ENCODE data around the gene ENTPD6. TPM values are rescaled to one million over a fixed set of nuclear protein-coding genes. Genes with fewer than 3 reads are reported as not detected.

The ENTPD6 gene
- total RNA-seq, 1 donor from 2014 or later = 43.0 TPM

DNA sequence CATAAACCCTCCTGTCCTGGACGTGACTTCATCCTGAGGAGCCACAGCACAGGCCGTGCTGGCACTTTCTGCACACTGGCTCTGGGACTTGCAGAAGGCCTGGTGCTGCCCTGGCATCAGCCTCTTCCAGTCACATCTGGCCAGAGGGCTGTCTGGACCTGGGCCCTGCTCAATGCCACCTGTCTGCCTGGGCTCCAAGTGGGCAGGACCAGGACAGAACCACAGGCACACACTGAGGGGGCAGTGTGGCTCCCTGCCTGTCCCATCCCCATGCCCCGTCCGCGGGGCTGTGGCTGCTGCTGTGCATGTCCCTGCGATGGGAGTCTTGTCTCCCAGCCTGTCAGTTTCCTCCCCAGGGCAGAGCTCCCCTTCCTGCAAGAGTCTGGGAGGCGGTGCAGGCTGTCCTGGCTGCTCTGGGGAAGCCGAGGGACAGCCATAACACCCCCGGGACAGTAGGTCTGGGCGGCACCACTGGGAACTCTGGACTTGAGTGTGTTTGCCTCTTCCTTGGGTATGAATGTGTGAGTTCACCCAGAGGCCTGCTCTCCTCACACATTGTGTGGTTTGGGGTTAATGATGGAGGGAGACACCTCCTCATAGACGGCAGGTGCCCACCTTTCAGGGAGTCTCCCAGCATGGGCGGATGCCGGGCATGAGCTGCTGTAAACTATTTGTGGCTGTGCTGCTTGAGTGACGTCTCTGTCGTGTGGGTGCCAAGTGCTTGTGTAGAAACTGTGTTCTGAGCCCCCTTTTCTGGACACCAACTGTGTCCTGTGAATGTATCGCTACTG, 30.3 kb downstream of the ENTPD6 start:
- Mint-ChIP-seq H3K27me3 (ENCODE audit: unreplicated experiment) (peaks cover 5% of the 10 kb centered on the region), H3K4me3 (ENCODE audit: unreplicated experiment) (no peak overlapping the region), H3K36me3 (ENCODE audit: low read depth, unreplicated experiment) (no peaks in the 10 kb centered on the region), H3K9me3 (ENCODE audit: unreplicated experiment) (no peaks in the 10 kb centered on the region), H3K4me1 (ENCODE audit: unreplicated experiment) (peaks cover 9% of the 10 kb centered on the region), H3K27ac (ENCODE audit: unreplicated experiment) (no peak overlapping the region)
- no peak for DNase-seq (ENCODE audit: low spot score)
- TF ChIP-seq, protein P1, sequence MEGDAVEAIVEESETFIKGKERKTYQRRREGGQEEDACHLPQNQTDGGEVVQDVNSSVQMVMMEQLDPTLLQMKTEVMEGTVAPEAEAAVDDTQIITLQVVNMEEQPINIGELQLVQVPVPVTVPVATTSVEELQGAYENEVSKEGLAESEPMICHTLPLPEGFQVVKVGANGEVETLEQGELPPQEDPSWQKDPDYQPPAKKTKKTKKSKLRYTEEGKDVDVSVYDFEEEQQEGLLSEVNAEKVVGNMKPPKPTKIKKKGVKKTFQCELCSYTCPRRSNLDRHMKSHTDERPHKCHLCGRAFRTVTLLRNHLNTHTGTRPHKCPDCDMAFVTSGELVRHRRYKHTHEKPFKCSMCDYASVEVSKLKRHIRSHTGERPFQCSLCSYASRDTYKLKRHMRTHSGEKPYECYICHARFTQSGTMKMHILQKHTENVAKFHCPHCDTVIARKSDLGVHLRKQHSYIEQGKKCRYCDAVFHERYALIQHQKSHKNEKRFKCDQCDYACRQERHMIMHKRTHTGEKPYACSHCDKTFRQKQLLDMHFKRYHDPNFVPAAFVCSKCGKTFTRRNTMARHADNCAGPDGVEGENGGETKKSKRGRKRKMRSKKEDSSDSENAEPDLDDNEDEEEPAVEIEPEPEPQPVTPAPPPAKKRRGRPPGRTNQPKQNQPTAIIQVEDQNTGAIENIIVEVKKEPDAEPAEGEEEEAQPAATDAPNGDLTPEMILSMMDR (IDR thresholded peaks at IDR 0.05; ENCODE audit: unreplicated experiment) = no peak

DNA sequence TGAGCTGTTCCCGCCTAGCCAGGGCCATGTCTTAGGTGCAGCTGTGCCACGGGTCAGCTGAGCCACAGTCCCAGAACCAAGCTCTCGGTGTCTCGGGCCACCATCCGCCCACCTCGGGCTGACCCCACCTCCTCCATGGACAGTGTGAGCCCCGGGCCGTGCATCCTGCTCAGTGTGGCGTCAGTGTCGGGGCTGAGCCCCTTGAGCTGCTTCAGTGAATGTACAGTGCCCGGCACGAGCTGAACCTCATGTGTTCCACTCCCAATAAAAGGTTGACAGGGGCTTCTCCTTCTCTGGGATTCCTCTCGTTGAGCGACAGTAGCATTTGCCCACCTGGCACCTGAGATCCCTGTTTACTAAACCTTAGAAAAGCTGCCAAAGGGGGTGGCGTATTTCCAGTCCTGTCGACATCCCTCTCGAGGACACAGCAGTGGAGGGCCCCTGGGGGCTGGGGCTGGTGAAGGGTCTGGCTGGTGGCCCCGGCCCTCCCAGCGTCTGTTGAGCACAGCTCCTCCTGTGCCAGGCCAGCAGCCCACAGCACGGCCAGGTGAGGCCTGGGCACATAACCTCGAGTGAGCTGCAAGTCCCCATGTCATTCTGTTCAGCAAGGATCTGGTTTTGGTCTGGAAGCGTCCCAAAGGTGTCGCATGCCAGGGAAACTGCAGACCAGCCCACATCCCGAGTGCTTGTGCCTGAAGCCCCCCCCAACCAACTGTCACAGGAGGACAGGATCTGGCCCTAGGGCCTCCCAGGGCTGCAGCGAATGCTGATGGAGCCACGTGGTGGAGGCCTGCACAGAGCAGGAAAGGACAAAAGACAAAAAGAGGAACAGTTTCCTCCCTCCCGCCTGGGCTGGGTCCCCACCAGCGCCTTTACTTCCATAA, 31.2 kb downstream of the ENTPD6 start:
- no peak overlapping the region for H3K4me3 Mint-ChIP-seq (ENCODE audit: unreplicated experiment)
- no peaks in the 10 kb centered on the region for H3K9me3 Mint-ChIP-seq (ENCODE audit: unreplicated experiment)
- H3K27me3 Mint-ChIP-seq (ENCODE audit: unreplicated experiment) = peaks cover 5% of the 10 kb centered on the region
- H3K36me3 Mint-ChIP-seq (ENCODE audit: low read depth, unreplicated experiment) = no peaks in the 10 kb centered on the region
- TF ChIP-seq, protein P1 (IDR thresholded peaks at IDR 0.05; ENCODE audit: unreplicated experiment) = no peak
- peak overlapping the region; percentile 72 for H3K27ac Mint-ChIP-seq (ENCODE audit: unreplicated experiment)
- H3K4me1 Mint-ChIP-seq (ENCODE audit: unreplicated experiment) = peaks cover 9% of the 10 kb centered on the region
- DNase-seq (ENCODE audit: low spot score) = no peak

DNA sequence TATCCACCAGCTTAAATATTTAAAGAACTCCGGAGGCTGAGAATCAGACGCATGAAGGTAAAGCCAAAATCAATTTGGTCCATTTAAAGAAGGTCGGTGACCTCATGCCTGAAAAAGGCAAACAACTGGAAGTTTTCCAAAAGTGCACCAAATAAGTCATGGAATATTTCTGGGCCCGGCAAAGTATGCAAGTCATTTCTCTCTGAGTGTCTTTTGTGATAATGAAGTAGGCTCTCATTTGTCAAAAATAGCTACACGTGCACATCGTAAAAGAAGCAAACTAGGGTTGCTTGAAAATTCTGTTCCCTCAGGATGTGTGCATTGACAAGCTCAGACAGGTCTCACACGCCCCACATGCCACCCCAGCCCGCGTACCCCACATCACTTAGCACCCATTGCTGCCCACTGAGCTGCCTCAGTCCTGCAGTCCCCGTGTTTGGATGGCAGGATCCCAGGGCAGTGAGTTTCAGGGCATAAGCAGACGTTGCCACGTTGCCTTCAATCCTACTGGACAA, 31.9 kb downstream of the ENTPD6 start:
- no peak for DNase-seq (ENCODE audit: low spot score)
- peaks cover 5% of the 10 kb centered on the region for H3K27me3 Mint-ChIP-seq (ENCODE audit: unreplicated experiment)
- peak overlapping the region; percentile 72 for H3K27ac Mint-ChIP-seq (ENCODE audit: unreplicated experiment)
- no peaks in the 10 kb centered on the region for H3K9me3 Mint-ChIP-seq (ENCODE audit: unreplicated experiment)
- H3K4me1 Mint-ChIP-seq (ENCODE audit: unreplicated experiment) = peaks cover 9% of the 10 kb centered on the region
- H3K36me3 Mint-ChIP-seq (ENCODE audit: low read depth, unreplicated experiment) = no peaks in the 10 kb centered on the region
- H3K4me3 Mint-ChIP-seq (ENCODE audit: unreplicated experiment) = no peak overlapping the region
- TF ChIP-seq, protein P1 (IDR thresholded peaks at IDR 0.05; ENCODE audit: unreplicated experiment) = no peak

DNA sequence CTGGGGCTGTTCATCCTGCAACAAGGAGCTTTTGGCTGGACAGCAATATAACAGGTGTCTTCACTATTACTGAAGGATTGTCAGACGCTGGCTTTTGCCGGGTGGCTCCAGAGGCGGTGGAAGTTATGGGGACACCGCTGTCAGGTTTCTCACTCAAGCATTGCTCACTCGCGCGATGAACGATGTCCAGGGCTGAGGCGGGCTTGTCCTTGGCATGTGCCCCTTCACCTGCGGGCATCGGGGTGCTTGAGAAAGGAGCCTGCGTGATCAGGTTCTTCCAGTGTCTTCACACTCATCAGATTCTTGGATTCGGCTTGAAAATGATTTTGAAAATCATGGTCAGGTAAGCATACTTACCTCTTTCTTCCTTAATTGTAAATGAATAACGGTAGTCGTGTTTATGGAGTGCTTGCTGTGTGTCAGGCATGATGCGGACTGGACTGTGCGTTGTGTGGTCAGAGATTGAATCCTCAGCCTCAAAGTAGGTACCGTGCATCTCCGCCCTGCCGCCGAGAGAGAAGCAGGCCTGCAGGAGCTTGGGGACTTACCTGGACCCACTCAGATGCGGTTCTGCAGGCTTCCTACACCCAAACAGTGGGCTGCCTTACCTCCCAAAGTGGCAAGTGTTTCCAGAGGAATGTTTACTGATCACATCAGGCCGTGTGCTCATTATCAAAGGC, 34.1 kb downstream of the ENTPD6 start:
- no peak overlapping the region for H3K27ac Mint-ChIP-seq (ENCODE audit: unreplicated experiment)
- no peak for DNase-seq (ENCODE audit: low spot score)
- peaks cover 15% of the 10 kb centered on the region for H3K4me1 Mint-ChIP-seq (ENCODE audit: unreplicated experiment)
- no peaks in the 10 kb centered on the region for H3K36me3 Mint-ChIP-seq (ENCODE audit: low read depth, unreplicated experiment)
- TF ChIP-seq, protein P1 (IDR thresholded peaks at IDR 0.05; ENCODE audit: unreplicated experiment) = no peak
- H3K4me3 Mint-ChIP-seq (ENCODE audit: unreplicated experiment) = no peak overlapping the region
- H3K9me3 Mint-ChIP-seq (ENCODE audit: unreplicated experiment) = no peaks in the 10 kb centered on the region
- H3K27me3 Mint-ChIP-seq (ENCODE audit: unreplicated experiment) = peaks cover 5% of the 10 kb centered on the region
